GM20431 (cell line): ENCODE results near the gene CSNK2A3.

Experiments used
- in situ Hi-C: fragments of 300-500 bp; cut with MseI, MboI; formaldehyde crosslinking; loops from one replicate; pipeline ENCODE4 v1.15.0; 2020; ENCODE audit warnings: low sequenced_read_pairs; ENCODE audit not compliant: unreplicated experiment

Gene CSNK2A3

DNA sequence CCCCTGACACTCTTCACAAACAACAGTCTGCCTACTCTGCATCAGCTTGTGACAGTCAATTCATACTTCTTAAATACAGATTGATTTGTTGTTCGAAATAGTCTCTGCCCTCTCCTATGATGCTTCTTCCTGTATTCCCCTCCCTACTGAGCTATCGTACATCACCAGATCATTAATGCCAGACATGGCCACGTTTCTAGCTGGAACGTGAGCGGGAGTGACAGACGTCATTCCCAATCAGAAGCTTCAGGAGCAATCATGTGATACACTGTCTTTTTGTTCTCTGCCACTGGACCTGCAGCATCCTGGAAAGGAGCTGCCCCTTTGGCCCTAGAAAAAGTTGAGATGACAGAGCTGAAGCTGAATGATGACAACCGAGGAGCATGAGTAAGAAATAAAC, 48.5 kb downstream of the CSNK2A3 start:
- in situ Hi-C loops = no loop called here

DNA sequence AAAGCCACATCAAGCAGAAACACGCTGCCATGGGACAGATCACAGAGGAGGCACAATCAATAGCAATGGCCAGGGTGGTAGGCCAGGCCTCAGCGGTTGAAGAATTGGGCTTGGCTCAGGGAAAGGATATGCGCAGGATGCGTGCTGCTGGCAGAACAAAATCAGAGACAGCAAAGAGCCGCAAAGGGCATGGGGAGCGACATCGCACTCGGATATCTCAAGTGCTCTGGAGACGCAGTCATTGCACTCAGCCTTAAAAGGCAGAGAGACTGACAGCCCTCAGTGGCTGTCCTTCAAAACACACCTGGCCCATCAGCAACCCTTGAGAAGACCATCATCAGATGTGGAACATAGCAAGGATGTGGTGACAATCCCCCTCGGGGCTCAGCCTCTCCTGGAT, 50.5 kb downstream of the CSNK2A3 start:
- in situ Hi-C loops = no loop called here
